ENCODE measurements around the gene BAMBI.
A peak's percentile ranks its signal among the peaks of the same experiment; 100 is the strongest.

- TF ChIP-seq CTCF (IDR thresholded peaks at IDR 0.05; ENCODE audit: poor library complexity, severe bottlenecking) (peak; percentile 23), EZH2 (IDR thresholded peaks at IDR 0.05; ENCODE audit: borderline replicate concordance, insufficient read depth, low read length, poor library complexity, severe bottlenecking) (no peak), MXI1 (conservative IDR thresholded peaks at IDR 0.05; ENCODE audit: poor library complexity, severe bottlenecking) (peak; percentile 69)
Measured at GRCh38 chr10:28722065-28722803, 44.9 kb downstream of the BAMBI start.
